ENCODE measurements around the gene AKTIP. TPM values are rescaled to one million over a fixed set of nuclear protein-coding genes. Genes with fewer than 3 reads are reported as not detected.

Gene AKTIP
- total and polyA plus RNA-seq, 3 donors from 2014 or later = 58.4 to 75.4 (median 75.3) TPM

DNA sequence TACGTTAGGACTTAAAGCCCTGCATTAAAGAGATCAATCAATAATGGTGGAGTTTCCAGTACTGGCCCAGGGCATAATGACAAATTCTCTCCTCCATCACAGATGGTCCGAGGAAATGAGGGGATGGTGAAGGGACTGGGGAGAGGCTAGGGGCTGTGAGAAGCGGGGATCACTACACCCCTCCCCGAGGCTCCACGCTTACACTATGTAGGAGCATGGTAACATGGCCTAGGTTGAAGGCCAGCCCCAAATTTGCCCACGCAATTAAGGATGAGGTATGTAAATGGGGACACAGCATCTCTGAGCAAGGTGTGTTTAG is 8.0 kb upstream of the AKTIP start:
- Histone ChIP-seq H3K9me3 (no peaks in the 10 kb centered on the region), H3K4me3 (no peak overlapping the region), H3K27me3 (no peaks in the 10 kb centered on the region), H3K27ac (no peak overlapping the region), H3K4me1 (peaks cover 5% of the 10 kb centered on the region), H3K36me3 (ENCODE audit: low read depth, missing control alignments) (no peaks in the 10 kb centered on the region)
- 78 to 80% methylated on average over 6 of the region's 6 CpGs for WGBS, 2 donors
- DNase-seq = no peak
- TF ChIP-seq, protein P1, sequence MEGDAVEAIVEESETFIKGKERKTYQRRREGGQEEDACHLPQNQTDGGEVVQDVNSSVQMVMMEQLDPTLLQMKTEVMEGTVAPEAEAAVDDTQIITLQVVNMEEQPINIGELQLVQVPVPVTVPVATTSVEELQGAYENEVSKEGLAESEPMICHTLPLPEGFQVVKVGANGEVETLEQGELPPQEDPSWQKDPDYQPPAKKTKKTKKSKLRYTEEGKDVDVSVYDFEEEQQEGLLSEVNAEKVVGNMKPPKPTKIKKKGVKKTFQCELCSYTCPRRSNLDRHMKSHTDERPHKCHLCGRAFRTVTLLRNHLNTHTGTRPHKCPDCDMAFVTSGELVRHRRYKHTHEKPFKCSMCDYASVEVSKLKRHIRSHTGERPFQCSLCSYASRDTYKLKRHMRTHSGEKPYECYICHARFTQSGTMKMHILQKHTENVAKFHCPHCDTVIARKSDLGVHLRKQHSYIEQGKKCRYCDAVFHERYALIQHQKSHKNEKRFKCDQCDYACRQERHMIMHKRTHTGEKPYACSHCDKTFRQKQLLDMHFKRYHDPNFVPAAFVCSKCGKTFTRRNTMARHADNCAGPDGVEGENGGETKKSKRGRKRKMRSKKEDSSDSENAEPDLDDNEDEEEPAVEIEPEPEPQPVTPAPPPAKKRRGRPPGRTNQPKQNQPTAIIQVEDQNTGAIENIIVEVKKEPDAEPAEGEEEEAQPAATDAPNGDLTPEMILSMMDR (IDR thresholded peaks at IDR 0.05) = no peak
- TF ChIP-seq POLR2A (IDR thresholded peaks at IDR 0.05) = no peak
- intact Hi-C loops (cut with DNase I; ENCODE audit: low total_unique reads) = no loop called here

DNA sequence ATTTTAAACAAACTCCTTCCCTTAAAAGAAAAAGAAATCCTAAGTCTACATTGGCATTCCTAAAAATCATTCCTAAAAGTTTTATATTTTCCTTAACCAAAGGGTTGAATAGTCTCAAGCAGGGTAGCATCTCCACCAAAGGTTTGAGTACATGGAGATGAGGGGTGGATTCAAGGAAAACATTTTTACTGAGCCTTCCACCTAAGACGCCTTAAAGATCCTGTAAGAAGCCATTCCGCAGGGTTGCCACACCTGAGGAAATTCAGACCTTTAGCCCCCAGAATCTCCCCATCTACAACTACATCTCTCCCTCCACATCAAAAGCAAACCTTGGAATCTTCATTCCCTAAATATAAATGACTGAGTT is 7.7 kb upstream of the AKTIP start:
- TF ChIP-seq POLR2A (IDR thresholded peaks at IDR 0.05) = no peak
- TF ChIP-seq, protein P1 (IDR thresholded peaks at IDR 0.05) = no peak
- WGBS, 2 donors = 46 to 49% methylated on average over 2 of the region's 2 CpGs
- Histone ChIP-seq H3K4me1 (peaks cover 5% of the 10 kb centered on the region), H3K27me3 (no peaks in the 10 kb centered on the region), H3K9me3 (no peaks in the 10 kb centered on the region), H3K36me3 (ENCODE audit: low read depth, missing control alignments) (no peaks in the 10 kb centered on the region), H3K4me3 (no peak overlapping the region), H3K27ac (no peak overlapping the region)
- DNase-seq = no peak
- intact Hi-C loops (cut with DNase I; ENCODE audit: low total_unique reads) = no loop called here

DNA sequence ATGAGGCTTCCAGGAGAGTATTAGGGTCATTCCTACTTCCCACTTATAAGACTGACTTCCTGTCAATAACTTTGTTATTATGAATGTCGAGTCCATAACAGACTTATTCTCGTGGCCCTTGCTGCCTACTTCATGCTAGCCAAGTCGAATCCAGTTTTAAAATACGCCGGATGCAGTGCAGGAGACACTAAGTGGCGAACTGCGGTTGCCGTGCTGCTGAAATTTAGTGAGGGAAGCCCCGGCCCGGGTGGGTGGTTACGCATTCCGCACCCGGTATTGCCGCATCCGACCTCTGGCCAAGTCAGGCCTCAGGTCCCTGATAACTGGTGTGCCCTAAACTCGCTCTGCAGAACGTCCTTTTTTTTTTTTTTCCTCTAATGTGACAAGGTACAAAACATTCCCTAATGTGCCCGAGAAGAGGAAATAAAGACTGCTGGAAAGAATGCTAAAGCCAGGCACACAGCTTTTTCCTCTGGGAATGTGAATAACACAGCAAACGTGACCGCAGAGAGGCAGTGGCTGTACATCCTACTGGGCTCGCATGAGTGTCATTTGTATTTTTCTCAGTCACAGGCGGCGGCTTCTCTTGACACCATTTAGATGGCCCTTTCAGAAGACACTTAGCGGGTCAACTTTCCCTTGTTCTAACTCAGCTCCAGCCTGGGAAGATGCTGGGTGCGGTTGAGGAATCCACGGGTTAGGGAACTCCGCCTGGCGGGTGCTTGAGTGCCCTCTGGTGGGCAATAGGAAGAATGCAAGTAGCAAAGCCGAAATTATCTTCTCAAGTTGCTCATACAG is 7.1 kb upstream of the AKTIP start:
- Histone ChIP-seq H3K9me3 (no peaks in the 10 kb centered on the region), H3K4me1 (peaks cover 6% of the 10 kb centered on the region), H3K27ac (peak overlapping the region in 1 of 2 donors; percentile 68), H3K27me3 (no peaks in the 10 kb centered on the region), H3K4me3 (peak overlapping the region in 1 of 2 donors; percentile 36), H3K36me3 (ENCODE audit: low read depth, missing control alignments) (no peaks in the 10 kb centered on the region)
- intact Hi-C loops (cut with DNase I; ENCODE audit: low total_unique reads) = no loop called here
- 20 to 28% methylated on average over 29 of the region's 29 CpGs for WGBS, 2 donors
- TF ChIP-seq, protein P1 (IDR thresholded peaks at IDR 0.05) = peak; percentile 71 to 97 (median 86)
- TF ChIP-seq POLR2A (IDR thresholded peaks at IDR 0.05) = no peak
- DNase-seq = peak; percentile 78

DNA sequence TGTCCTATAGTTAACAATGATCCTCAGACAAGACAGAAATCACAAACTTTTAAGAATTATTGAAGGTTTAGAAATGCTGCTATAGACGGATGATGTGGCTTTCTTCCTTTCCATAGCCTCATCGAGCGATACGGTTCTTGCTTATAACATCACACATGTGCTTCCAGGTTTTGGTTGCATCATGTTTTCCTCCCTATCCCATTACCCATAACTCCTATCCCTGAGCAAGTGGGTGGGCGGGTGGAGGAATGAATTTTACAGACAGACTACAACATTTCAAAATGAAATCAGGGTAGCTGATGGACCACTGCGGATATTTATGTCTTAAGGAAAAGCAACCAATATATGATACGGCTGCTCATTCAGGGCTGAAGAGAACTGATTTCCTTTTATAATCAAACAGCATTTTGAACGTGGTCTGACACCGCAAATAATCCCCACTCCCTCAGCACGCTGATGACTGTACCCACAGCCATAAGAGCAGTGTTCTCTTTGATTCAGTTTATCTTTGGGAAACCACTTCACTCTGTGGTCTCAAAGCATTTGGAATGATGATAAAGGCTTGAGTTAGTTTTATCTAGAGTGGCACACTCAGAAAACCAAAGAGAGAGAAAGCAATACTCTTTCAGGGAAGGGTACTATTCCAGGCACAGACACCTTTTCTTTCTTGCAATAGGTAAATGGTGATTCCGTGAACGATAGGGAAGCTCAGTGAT is 4.6 kb upstream of the AKTIP start:
- intact Hi-C loops (cut with DNase I; ENCODE audit: low total_unique reads) = no loop called here
- Histone ChIP-seq H3K4me3 (no peak overlapping the region), H3K36me3 (ENCODE audit: low read depth, missing control alignments) (no peaks in the 10 kb centered on the region), H3K27me3 (no peaks in the 10 kb centered on the region), H3K27ac (no peak overlapping the region), H3K4me1 (peaks cover 17% of the 10 kb centered on the region), H3K9me3 (no peaks in the 10 kb centered on the region)
- WGBS, 2 donors = 79 to 90% methylated on average over 12 of the region's 12 CpGs
- TF ChIP-seq, protein P1 (IDR thresholded peaks at IDR 0.05) = no peak
- no peak for TF ChIP-seq POLR2A (IDR thresholded peaks at IDR 0.05)
- DNase-seq = no peak
